Anterior cingulate cortex (tissue), 58 donors: ENCODE measurements around the gene NOS1.
A peak's percentile ranks its signal among the peaks of the same experiment; 100 is the strongest.
"Not testable (repeated sequence)": the region's sequence is repeated elsewhere in the genome, so short reads cannot be mapped to it uniquely, and the experiment has no call there.

Experiments
- DNase-seq, 58 donors: peaks; one replicate each; lab custom pipeline; 2025; lab: John Stamatoyannopoulos, UW

Gene NOS1

DNA sequence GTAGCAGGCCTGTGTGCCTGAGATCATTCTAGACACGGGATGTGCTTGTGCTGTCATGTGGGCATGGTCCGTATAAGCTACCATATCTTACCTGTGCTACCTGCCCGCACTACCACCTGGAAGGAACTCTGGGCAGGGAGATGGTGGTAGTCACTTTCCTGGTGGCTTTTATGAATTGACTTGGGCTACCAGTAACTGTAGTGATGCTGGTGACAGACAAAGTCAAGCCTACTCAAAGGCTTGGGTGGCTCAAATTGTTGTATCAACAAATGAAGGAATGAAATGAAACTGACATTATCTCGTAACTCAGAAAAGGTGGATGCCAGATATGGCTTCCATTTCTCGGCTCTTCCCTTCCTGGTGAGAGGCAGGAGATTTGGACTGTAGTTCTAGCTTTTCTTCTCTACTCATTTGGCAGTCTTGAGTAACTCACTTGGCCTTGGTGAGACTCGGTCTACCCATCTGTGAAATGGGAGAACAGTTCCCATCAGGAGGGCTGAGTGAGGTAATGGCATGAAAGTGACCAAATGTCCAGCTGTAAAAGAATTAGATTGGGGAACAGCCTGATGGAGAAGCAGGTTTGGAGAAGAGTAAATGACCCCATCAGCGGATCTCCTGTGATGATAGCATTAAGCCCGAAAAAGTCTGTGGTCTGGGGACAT, 81.3 kb downstream of the NOS1 start:
- no peak for DNase-seq

DNA sequence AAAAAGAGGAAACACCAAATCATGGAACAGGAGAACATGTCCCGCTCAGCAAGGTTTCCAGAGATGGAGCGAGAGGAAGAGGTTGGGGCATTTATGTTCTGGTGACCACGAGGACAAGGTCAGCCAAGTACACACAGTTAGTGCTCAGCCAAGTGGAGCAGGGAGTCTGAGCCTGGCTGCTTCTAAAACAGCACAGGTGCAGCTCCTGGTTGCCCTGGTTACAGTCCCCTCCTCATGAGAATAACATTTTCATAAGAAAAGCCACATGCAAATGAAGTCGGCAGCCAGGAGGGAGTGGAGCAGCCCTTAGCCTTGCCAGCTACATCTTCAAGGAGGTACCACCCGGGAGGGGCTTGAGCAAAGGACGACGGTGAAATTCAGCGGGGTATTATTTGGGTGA, 81.8 kb downstream of the NOS1 start:
- no peak for DNase-seq

DNA sequence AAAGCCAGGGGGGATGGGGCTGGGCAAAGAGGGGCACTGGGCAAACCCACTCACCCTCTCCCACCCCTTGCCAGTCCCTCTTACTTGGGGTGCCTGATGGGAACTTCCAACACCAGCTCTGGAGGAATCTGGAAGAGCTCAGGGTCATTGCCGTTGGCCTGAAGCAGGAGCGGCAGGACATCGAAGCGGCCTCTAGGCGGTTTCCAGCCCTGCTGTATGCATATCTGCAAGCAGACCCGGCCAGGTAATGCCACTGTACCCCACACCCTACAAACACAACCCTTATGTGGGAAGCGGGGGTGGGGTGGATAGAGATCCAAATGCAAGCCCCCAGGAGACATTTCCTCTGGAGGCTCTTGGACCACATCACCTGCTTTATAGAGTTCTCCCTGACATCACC, 83.6 kb downstream of the NOS1 start:
- DNase-seq: no peak

DNA sequence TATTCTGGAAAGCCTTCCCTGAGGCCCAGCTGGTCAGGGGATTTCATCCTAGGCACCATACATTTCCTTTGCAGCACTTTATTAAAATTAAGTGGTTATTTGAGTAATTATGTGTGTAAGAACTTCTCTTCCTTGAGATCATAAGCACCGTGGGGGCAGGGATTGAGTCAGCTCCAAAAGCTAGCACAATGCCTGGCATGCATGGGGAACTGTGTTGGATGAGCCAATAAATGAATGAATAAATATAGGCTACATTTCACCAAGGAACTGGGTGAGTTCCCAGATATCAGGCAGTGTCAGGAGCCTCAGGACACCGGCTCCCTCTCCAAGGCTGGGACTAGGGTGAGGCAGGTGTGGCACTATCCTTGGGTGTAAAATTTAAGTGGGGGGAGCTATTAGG, 88.3 kb downstream of the NOS1 start:
- DNase-seq: no peak

DNA sequence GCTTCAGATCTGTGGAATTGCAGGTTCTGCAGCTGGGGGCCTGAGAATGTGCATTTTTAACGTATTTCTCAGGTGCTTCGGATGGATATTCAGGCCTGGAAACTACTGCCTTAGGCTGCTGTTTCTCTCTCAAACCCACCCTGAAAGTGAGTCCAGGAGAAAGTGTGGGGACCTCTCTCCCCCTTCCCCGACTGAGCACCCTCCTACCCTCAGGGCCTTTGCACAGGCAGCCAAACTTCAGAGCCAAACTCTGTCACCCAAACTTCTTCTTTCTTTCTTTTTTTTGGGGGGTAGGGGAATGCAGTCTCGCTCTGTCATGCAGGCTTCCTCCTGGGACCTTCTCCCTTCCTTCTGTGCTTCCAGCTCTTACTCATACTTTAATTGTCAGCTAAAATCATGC, 88.7 kb downstream of the NOS1 start:
- no peak for DNase-seq

DNA sequence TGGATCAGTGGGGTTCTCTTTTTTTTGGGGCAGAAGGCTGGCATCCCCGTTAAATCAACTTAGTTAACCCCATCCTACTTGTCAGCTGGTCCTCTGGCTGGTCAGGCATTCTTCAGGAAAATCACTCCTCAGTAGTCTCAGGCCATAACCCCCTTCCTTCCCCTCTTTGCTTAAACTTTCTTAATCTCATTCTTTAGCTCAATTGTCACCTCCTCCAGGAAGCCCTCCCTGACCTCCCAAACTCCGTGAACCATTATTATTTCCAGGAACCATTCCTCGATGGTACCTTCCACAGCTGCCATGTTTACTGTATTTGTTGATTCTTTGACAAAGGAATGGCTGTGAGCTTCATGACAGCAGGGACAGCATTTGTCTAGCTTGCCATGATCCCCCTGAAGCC, 98.7 kb downstream of the NOS1 start:
- no peak for DNase-seq

DNA sequence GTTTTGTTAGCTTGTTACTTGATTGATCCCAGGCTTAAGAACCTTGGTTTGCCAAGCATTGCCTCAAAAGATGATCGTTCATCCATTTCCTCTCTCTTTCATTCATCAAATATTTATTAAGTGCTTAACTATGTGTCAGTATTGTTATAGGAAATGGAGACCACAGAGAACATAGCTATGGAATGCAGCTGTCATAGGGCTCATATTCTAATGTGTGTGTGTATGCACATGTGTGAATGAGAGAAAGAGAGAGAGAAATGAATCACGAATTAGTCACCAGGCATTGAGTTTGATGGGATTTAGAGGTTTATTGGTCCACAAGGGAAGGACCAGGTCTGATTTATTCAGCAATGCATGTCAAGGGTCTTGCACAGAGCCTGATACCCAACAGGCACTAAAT, 100.2 kb downstream of the NOS1 start:
- DNase-seq: no peak

DNA sequence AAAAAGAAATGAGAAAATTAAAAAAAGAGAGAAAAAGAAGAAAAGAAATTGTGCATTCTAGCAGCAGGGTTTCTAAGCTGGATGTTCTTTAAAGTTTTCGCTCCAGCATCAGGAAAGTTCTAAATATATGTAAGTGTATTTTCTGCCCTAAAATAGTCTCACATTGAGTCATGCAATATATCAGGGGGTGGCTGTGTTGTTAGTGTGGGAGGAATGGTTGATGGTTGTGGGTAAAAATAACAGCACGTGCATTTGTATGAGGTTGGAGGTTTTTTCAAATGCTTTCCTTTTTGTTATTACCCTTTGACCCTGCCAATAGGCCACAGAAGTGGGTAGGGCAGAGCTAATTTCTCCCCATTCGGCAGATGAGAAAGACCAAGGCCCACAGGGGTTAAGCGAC, 106.0 kb downstream of the NOS1 start:
- no peak for DNase-seq

DNA sequence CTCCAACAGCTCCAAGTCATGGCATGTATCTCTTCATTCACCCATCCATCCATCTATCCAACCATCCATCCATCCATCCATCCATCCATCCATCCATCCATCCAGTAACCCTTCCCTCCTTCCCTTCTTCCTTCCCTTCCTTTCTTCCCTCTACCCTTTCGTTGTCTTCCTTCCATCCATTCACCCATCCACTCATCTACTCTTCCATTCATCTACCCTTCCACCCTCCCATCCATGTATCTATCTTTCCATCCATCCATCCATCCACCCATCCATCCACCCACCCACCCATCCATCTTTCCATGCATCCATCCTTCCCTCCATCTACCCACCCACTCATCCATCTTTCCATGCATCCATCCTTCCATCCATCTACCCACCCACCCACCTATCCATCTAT, 117.9 kb downstream of the NOS1 start:
- DNase-seq: no peak

DNA sequence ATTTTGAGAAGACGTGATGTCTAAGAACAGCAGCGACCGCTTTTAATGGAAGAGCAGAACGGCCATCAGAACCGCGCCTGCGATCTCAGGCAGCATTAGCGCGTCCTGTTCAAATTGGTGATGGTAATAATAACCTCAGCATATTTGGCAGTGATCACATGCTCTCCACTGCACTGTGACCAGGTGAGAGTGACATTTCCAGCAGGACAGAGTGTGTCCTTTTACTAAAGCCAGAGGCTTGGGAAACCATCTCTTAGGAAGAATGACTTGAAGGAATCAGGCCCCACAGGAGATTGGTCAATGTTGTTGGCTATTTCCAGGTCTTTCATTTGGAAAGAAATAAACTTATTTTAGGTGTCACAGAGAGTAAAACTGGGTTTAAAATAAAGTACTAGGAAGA, 119.7 kb downstream of the NOS1 start:
- no peak for DNase-seq

DNA sequence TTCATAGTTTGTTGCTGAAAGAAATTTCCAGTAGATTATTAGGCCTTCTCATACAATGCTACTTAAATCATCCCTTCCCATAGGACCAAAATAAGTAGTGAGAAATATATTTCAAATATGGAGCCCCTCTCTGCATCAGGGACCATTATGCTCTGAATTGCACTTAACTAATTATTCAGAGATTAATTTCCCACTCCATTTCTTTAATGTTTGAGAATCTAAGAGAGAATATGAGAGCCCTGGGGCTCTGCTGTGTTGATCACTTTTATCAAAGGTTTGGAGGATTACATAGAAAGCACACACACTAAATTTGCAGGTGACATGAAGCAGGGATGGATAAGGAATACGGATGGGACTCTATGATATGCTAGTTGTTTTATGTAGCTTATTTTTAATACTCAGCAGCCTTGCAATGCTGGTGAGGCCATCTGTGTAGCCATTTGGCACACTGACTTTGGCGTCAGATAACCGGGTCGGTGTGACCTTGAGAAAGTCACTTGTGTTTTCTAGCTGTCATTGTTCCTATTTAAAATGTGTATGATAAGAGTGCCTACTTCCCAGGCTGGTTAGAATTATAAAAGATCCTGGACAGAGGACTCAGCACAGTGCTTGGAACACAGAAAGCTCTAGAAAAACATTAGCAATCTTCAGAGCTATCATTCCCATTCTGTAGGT, 121.2 kb downstream of the NOS1 start:
- no peak for DNase-seq

DNA sequence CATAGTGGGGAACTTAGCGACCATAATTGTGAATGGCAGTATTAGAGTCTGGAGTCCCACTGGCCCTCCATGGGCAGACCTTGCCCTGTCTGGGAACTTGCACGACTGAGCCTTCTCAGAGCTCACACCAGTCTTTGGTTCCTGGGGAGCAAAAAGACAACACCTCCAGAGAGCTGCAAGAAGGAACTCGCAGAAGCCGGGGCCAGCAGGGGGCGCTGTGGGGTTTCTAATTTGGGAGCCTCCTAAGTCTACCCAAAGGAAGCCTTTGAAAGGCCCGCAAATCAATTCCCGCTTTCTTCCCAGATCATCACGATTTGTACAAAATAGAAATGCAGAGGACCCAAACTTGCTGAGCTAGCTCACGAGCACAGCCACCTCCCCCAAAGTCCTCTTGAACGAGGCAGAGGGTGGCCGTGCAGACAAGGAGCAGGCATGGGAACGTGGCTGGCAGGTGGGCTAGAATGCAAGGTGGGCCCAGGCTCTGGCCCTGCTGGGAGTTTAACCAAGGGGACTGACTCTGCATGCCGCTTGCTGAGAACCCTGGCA, 124.9 kb downstream of the NOS1 start:
- peak in 57 of 58 donors; percentile 18 to 99 (median 68) for DNase-seq

DNA sequence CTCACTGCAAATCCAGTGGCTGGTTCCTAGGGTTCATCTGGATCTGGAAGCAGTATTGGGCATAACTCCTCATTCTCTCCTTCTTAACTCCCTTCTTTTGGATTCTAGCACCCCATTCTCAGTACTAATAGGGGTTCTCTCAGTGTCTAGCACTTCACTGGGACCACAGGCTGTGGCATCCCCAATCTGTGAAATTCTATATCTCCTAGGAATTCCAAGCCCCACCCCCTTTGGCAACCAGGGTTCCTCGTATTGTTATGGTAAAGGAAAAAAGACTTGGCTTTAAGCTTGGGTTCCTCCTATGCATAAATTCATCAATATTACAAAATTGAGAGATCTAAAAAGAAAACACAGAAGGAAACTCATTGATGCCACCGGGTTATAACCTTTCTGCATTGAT, 126.2 kb downstream of the NOS1 start:
- DNase-seq: no peak

DNA sequence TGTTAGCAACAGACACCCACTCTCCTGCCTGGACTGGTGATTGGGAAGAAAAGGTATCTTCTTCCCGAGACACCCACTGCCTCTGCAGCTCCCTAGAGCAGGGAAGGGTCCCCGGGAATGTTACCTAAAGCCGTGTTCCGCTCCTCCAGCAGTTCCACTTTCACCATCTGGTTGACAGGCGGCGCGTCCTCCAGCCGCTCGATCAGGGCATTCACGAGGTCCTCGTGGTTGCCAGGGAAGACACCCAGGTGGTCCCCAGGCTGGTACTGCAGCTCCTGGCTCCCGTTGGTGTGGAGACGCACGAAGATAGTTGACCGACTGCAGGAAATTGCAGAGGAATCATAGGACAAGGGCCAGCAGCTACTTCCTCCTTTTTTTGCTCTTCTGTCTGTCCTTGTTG, 127.0 kb downstream of the NOS1 start:
- DNase-seq: no peak

DNA sequence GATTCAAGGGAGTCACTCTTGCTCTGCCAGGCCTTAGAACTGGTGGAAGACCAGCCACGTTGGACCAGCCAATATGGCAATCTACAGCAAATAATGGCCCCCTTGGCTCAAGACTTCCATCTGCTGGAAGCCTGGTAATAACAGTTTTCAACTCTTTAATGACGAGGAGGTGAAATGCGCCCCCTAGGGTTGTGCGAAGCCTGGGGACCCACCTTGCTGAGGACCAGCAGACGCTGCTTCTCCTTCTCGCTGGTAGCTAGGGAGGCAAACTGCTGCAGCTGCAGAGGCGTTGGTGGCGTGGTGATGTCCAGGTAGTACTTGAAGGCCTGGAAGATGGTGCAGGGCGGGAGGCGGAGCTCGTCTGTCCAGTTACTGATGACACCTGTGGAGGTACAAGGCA, 129.7 kb downstream of the NOS1 start:
- no peak for DNase-seq

DNA sequence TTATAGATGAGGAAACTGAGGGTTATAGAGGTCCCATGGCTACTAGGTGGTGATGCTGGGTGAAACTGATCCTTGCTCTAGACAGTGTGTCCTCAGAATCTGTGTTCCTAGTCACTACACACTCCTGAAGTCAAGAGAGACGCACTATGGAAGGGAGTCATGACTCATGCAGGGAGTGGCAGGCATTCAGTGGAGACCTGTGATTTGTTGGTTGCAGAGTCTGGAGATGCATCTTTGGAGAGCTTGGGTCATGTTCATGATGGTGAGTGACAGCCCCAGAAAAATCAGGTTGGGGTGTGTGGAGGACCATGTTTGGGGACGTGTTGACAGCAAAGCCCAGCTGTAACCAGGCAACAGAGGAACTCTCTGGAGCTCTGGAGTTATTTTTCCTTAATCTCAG, 133.2 kb downstream of the NOS1 start:
- DNase-seq: peak in 14 of 58 donors; percentile 5 to 37 (median 20)

DNA sequence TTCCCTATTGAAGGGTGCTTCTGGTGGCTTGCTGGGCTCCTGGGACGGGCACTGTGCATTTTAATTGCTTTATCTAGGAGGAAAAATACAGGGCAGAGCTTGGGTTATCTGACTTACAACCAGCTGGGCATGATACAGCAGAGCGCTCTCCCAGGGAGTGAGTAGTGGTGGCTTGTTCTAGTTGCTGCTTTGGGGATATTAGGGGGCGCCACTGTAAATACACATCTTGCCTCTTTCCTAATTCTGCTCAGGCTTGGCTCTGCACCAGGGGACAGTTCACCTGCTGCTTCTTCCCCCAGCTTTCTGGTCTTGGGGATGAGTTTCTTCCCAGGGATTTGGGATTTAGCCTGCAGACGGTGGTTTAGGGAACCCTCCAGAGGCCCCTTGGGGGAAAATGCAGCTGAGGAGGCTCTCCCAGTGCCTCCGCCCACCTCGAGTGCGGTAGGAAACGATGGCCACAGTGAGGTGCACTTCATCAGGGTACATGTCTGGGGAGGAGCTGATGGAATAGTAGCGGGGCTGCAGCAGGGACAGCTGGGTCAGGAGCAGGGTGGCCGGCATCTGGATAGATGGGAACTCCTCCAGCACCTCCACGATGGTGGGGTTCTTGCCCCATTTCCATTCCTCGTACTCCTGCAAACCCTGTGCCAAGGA, 134.3 kb downstream of the NOS1 start:
- DNase-seq: no peak

DNA sequence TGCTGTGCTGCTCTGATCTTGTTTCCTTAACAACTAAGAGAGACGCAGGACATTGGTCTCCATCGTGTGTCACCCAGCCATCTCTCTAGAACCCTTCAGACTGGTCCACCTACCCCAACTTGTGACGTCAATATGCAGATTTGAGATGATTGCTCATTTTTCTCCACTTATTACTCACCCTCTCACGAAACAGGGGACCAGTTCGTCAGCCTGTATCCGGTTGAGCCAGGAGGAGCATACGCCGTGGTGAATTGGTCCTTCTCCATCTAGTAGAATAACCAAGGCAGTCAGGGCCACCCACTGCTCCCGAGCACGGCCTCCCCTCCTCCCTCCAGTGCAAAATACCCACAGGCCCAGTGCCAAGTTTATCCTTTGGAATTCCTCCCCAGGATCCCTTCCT, 134.9 kb downstream of the NOS1 start:
- no peak for DNase-seq

DNA sequence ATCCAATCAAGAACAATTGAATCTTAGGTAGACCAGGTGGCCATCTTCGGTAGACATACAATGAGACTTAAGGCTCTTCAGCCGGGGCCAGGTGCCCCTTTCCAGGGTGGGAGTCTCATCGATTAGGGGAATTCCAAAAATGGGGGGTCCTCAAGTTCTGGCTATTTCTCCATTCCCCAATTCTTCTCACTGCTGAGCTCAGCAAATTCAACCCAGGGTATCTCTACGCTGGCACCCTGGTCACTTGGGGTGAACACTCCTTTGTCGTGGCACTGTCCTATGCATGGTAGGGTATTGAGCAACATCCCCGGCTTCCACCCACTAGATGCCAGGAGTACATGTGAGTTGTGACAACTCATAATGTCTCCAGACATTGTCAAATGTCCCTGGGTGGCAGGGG, 136.2 kb downstream of the NOS1 start:
- DNase-seq: no peak

DNA sequence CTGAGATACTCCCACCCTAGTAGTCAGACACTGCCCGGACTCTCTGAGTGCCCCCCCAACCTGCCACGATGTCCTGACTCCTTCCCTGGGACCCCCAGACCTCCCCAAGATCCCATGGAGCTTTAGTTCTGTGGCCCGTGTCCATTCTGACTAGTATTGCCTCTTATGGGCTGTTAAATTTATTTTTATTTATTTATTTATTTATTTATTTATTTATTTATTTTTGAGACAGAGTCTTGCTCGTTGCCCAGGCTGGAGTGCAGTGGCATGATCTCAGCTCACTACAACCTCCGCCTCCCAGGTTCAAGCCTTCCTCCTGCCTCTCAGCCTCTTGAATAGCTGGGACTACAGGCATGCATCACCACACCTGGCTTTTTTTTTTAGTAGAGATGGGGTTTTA, 140.5 kb downstream of the NOS1 start:
- DNase-seq: not testable (repeated sequence)

DNA sequence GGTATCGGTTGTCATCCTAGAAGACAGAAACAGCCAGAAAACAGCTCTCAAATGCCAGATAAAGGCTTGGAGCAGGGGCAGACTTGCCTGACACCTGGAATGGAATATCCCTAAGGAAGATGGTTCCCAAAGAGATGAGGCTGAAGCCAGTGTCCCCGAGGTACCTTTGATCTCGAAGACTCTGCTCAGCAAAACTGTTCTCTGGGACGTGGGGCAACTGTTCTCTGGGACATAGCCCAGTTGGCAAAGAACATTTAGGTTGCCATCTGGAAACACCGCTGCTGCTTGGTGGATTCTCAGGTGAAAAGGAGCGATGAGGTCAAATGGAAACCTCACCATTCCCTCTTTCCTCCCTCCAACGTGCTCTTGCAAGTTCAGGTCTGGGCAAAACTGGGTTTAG, 143.3 kb downstream of the NOS1 start:
- no peak for DNase-seq

DNA sequence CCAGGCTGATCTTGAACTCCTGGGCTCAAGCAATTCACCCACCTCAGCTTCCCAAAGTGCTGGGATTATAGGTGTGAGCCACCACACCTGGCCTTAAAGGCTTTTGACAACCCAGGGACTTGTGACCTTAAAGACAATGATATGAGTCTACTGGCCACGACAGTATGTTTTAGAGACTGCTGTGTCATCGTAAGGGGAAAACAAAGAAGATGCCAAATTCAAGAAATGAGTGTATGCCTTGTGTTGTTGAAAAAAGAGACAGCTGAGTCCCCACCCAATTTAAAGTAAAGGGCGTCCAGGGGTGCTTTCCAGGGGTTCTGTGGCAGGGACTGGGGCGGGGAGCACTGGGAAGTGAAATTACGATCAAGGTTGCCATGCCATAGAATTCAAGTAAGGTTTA, 144.7 kb downstream of the NOS1 start:
- no peak for DNase-seq
